ENCODE data around the gene GIMAP5.

GIMAP5 gene

DNA sequence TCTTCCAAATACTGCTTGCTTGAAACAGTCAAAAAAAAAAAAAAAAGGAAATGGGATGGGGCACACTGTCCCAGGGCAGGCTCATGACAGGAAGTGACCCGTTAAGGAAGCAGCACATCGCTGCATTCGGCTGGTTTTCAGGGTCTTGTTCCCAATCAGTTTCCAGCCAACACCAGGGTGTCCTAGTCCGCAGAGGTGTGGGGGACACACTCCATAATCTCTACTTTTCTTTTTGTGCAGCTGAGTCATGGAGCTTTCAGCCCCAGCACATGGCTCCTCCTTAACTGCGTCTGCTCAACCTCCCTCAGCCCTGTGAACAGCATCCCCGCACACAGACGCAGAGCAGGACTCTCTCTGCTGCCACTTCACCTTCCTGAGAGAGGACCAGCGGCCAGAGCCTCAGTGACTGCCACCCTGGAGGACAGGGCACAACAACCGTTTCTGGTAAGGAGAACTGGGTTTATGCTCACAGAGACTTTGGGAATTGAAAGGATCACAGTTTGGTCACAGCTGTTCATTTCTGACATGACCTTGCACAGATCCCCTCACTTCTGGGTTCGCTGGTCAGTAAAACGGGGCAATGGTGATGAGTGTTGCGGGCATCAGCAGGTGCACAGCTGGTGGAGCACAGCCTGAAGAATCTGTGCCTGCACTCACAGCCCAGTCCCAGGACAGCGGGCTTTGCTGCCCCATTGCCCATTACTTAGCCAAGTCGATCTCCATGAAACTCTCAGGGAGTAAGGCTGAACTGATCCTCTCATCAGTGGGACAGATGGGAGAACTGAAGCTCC lies at the start of gene GIMAP5:
Gene GIMAP5, plus strand, starts transcription at position 154 of the 791 bp plus-strand sequence. CDS start 3,467 bp downstream, outside the sequence.
- peak; percentile 48 for DNase-seq (ENCODE audit: low read depth)

DNA sequence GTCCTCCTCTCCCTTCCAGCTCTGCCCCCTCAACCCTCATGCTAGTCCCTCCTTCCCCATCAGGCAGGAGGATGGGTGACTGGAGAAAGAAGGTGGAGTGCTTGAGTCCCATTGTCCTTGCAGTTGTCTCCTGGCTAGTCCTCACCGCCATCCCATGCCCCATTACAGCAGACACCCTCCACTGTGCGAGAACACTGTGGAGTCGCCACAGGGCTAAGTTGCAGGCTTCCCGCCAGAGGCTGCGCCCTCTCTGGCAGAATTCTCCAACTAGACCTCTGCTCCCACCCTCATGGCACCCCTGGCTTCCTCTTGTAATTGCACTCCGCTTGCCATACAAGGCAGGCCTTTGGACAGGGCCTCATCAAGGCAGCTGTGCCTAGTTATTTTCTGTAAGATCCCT lies 48.6 kb upstream of the GIMAP5 start:
- DNase-seq (ENCODE audit: low read depth): no peak

DNA sequence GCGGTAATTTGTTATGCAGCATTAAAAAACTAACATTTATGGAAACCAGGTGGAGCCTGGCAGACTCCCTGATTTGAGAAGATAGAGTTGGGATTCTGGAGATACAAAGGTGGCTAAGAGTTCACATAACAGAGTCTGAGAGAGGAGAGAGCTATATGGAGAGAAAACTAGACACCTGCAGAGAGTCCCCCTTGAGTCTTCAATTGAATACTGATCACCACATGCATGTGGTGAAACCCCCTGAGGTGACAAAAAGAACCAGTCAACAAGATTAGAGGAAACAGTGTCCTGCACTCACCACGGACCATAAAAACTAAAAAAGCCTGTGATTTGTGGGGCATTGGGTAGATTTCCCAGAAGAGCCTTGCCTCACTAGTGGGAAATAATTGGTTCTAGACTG lies 41.6 kb upstream of the GIMAP5 start:
- DNase-seq (ENCODE audit: low read depth): no peak

DNA sequence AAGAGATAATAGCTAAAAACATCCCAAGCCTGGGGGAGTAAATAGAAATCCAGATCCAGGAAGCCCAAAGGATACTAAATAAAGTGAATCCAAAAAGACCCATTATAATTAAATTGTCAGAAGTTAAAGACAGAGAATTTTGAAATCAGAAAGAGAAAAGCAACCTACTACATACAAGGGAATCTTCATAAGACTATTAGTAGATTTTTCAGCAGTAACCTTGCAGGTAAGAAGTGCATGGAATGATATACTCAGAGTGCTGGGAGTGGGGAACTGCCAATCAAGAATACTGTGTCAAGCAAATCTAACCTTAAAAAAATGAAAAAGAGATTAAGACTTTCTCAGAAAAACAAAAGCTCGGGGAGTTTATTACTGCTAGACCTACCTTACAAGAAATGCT lies 34.0 kb upstream of the GIMAP5 start:
- DNase-seq (ENCODE audit: low read depth): no peak

DNA sequence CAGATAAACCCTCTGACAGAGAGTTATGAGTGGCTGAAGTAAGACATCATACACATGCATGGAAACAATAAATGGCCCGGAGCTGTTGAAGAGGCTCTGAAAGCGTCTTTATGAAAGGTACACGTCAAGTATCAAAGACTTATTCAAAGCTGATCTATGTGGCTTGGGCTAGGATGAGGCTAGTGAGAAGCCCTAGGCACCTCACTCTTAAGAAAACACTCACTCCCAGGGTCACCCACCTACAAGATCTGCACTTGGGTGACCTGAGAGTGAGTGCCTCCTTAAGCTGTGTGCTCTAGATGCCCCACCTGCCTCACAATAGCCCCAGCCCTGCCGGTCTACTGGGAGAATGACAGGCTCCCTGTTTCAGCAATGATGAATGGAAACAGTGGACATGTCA lies 21.9 kb upstream of the GIMAP5 start:
- no peak for DNase-seq (ENCODE audit: low read depth)

DNA sequence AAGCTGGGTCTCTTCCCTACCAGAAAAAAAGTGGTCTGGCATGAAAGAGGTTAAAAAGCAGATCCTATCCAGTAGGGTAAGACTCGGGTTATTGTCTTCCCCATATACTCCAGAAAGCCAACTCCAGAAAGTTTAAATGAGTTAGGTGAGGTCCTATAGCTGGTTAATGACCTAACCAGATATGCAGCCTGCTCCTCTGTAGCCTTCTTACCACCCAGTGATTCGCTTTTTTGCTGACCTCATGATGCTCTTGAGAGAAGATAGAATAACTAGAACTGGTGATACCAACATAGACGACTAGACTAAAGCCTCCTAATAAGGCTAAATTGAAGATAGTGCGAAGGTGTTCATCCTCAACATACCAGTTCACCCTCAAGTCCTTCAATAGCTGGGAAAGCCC lies 21.5 kb upstream of the GIMAP5 start:
- no peak for DNase-seq (ENCODE audit: low read depth)

DNA sequence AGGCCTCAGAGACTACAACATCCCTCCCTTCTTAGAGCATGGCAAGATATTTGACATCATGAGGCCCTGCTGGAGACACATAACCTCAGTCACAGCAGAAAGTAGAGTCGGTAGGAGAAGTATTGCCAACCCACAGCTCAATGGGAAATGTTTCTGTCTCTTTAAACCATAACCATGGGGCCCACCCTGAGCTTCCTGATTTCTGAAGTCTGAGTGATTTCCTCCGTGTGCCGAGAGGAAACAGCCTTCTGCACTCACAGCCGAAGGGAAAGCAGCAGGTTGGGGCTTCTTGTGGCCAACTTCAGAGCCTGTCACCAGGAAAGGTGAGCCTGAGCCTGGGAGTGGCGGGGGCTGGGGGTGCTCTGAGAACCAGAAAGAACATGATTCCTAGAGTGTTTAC lies 20.9 kb upstream of the GIMAP5 start, which contains the start of gene GIMAP1:
Gene GIMAP1, plus strand, starts transcription at position 246 of the 400 bp plus-strand sequence. CDS start 2,435 bp downstream, outside the sequence.
- peak; percentile 56 for DNase-seq (ENCODE audit: low read depth)

DNA sequence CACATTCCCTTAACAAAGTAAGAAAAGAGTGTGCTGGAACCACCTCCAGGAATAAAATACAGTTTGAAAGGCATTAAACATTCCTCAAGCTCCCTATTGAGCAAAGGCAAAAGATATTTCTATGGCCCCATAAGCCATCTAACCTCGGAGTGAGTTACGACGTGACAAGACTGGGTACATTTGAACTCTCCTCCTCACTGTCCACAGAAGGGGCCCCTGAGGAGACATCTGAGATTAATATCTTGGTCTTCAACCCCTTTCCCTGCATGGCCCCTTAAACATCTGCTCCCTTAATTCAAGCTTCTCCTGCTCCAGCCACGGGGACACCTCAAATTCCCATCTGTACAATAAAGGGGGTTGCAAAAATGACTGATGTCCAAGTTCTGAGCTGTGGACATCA lies 20.3 kb upstream of the GIMAP5 start:
- DNase-seq (ENCODE audit: low read depth): no peak

DNA sequence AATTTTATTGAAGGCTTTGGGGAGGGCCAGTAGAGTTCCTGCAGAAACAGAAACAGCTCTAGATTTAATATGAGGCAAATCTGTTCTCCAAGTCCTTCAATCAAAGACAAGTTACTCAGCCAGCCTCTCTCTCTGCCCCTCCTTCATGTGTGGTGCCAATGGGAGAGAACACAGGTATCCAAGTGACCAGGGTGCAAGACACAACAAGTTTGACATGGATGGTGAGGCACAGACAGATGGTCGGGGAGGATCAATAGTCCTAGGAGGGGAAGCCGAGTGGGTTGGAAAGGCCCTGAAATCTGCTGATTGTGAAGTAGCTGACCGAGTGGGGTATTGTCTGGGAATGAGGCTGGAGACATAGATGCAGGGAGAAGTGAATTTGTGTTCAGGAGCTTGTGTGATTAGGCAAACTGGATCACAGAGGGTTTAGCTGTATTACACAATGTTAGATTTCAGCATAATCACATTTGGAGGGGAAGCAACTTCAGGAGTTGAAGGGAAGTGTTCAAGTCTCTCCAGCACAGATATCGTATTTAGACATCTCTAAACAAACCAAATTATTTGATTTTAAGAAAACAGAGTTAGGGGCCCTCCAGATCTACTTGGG lies 19.3 kb upstream of the GIMAP5 start:
- no peak for DNase-seq (ENCODE audit: low read depth)

DNA sequence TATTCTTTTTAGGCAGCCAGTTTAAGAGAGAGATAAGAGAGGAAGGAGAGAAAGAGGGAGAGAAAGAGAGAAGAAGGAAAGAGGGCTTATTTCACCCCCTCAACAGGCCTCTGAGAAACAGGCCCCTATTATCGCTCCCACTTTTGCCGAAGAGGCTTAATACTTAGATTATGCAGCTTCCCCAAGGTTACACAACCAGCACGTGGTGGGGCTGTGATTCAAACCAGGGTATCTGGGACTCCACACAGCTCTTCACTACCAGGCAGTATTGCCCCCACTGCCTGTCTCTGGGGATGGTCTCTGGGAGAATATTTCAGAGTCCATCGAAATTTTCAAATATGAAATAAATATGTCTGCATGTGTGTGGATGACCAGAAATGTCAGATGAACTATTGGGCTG lies 17.8 kb upstream of the GIMAP5 start:
- no peak for DNase-seq (ENCODE audit: low read depth)

DNA sequence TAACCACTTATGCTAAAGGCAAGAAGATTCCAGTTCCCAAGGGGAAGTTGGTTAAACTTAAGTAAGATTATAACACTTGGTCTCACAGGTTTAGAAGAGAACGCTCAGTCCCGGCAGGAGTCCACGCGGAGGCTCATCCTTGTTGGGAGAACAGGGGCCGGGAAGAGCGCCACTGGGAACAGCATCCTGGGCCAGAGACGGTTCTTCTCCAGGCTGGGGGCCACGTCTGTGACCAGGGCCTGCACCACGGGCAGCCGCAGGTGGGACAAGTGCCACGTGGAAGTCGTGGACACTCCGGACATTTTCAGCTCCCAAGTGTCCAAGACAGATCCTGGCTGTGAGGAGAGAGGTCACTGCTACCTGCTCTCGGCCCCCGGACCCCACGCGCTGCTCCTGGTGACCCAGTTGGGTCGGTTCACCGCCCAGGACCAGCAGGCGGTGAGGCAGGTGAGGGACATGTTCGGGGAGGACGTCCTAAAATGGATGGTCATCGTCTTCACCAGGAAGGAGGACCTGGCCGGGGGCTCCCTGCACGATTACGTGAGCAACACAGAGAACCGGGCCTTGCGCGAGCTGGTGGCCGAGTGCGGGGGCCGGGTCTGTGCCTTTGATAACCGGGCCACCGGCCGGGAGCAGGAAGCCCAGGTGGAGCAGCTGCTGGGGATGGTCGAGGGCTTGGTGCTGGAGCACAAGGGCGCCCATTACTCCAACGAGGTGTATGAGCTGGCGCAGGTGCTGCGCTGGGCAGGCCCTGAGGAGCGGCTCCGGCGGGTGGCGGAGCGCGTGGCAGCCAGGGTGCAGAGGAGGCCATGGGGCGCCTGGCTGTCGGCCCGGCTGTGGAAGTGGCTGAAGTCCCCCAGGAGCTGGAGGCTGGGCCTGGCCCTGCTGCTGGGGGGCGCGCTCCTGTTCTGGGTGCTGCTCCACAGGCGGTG lies 17.0 kb upstream of the GIMAP5 start:
- DNase-seq (ENCODE audit: low read depth): no peak

DNA sequence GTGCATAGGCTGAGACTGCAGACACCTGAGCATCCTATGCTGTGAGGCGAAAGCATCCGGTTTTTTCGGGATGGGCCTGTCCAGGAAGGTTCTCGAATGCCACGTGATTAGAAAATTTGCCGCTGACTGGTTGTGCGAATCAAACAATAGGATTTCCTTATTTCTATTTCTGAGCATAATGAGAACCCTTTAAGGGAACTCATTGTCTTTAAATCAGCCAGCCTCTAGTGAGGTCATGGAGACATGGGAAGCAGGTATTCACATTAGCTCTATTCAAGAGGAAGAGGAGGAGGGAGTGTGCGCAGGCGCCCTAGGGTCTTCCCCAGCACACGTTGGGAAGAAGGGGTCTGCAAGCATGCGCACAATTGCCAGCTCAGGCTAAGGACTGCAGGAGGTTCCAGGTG lies 15.2 kb upstream of the GIMAP5 start:
- DNase-seq (ENCODE audit: low read depth): no peak

DNA sequence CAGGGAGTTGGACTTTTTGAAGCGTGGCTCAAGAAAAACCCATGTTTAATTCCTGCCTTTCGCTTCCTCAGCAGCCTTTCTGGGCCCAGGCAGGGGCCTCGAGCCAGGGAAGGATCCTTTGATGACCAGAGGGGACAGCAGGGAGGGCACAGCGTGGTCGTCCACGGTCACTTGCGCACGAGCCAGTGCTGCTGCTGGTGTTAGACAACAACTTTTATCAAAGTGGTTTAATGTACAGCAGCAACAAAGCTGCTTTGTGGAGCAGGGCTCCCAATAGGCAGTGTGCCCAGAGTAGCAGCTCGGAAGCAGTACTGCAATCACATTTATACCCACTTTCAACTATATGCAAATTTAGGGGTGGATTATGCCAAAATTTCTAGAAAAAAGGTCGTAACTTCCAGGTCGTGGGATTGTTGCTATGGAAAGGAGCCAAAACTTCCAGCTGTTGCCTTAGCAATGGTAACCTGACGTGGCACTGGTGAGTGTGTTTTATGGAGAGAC lies 14.7 kb upstream of the GIMAP5 start:
- no peak for DNase-seq (ENCODE audit: low read depth)

DNA sequence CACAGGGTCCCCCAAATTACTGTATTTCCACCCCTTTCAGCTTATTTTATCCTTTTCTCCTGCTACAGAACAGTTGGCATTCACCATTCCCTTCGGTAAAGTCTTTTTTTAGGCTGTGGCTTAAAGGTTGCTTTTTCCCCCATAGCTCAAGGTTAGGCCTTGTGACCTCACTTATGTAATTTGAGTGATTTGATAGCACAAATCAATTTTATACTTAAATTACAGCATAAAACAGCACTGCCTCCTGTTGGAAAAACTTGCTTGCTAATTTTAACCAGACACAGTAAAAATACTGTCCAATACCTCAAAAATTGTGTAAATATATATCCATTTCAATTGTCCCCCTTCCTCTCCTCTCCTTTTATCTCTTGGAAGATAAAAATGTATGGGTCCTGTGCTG lies 13.8 kb upstream of the GIMAP5 start:
- DNase-seq (ENCODE audit: low read depth): no peak

DNA sequence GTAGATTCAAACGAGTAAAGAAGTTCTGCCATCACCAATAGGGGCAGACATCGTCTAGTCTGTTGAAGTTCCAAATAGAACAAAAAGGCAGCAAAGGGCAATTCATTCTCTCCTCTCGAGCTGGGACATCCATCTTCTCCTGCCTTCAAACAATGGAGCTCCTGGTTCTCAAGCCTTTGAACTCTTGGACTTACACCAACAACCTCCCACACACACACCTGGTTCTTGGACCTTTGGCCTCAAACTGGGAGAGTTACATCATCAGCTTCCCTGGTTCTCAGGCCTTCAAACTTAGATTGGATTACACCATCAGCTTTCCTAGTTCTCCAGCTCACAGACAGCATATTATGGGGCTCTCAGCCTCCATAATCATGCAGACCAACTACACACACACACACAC lies 9.8 kb upstream of the GIMAP5 start:
- DNase-seq (ENCODE audit: low read depth): no peak

DNA sequence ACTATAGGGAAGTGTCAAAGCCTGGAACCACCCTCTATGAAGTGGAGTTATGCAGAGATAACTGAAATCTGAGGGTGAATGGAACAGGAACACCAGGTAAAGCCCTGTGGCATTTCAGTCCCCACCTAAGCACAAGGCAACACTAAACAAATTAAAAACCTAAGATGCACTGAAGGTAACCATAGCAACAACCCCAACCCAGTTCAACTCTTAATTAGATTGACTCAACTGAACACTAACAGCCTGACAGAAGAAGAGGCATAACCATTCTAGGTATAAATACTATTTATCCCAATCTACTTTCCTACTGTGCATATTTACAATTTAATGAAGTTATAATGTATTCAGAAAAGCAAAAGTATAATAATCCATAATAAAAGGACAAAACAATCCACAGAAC lies 9.2 kb upstream of the GIMAP5 start:
- no peak for DNase-seq (ENCODE audit: low read depth)

DNA sequence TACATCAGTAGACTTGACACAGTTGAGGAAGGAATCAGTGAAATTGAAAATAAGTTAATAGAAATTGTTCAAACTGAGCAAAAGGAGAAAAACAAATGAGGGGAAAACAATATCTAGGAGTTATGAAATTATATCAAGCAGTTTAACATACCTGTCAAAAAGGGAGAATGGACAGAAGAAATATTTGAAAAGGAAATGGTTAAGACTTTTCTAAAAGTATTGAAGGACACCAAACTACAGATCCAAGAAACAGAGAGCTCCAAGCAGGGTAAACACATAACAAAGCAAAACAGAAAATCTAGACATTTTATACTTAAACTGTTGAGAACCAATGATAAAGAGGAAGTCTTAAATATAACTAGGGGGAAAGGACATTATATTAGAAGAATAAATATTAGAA lies 8.6 kb upstream of the GIMAP5 start:
- no peak for DNase-seq (ENCODE audit: low read depth)

DNA sequence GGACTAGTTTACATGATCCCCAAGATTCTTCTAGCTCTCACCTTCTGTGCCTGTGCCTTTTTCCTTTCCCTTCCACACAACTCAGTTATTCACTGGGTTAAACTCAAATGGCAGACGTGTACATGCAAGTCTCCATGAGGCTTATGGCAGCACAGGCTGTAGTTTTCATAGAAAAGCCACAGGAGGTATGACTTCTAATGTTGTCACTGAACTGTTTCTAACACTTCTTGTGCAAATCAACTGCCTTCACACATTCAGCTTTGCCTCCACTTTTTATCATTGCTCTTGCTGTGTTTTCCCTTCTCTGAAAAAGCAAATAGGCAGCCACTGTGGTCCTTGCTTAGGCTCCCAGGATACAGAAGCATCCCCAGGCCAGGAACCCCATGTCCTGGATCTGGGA lies 5.3 kb upstream of the GIMAP5 start:
- no peak for DNase-seq (ENCODE audit: low read depth)

DNA sequence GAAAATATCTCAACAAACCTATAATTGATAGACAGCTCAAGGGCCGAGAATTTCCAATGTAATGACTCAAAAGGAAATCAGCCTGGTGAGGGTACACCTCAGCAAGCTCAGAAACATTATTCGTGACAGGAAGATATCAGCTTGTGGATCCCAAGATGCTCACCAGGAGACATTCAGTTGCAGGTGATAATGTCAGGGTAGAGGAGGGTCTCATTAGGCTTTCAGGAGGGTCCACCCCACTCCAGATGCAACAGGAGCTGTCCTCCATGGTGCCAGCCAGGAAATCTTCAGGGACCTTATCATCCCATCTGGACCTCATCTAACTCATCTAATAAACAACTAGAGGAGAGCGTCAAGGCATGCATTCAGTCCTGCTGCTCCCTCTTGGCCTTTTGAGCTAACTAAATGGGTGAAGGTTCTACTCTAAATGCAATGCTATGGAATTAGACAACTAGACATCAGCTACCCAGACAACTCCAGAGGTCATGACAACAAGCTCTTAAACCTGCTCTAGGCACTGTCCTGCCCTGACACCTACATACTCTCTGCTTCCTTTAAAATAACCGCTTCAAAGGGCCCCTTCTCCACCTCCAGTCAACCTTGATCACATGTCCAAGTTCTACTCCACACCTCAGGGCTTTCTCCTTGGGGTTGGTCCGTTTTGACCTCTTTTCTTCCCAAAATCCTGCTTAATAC lies 4.3 kb upstream of the GIMAP5 start:
- no peak for DNase-seq (ENCODE audit: low read depth)

DNA sequence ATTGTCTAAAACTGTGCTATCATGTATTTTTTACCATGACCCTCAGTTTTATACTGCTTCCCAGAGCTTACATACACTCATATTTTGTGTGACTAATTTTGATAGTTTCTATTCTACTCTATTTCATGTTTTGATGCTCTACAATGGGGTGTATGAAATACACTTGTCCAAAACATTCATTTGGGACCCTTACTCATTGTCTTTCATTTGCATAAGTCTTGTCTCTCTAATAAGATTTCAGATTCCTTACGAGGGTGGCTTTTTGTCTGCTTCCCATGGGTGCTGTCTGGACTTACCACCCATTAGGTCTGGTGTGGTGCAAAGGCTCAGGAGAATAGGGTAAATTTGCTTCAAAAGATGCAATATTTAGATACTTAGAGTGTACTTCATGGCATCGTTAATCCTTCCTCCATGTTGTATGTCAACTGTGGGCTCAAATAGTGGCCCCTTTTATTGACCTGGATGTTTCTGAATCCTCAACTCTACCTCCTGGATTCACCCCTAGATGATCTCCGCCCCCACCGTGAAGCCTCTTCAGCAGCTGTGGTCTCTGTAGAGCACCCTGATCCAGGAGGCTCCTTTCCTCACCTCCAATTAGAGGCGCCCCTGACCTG lies 3.6 kb upstream of the GIMAP5 start:
- no peak for DNase-seq (ENCODE audit: low read depth)

DNA sequence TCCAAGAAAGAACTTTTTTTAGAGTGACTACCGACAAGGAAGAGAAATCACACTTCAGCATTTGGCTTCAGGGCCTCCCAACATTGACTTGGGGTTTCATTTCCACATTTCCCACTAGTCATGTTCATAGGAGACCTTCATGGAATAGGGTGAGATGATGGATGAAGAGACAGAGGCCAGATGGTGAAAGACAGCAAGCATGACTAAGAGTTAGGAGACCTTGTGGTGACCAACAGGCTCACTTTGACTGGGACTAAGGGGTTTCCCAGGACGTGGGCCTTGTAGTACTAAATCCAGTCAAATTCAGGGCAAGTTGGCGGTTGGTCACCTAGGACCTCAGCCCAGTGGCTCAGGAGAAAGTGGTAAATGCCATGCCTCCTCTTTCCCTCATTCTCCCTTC lies 3.0 kb upstream of the GIMAP5 start:
- no peak for DNase-seq (ENCODE audit: low read depth)
